GM12878 (cell line): Measurements from ENCODE around the gene CTSH. TPM values are rescaled to one million over a fixed set of nuclear protein-coding genes. Genes with fewer than 3 reads are reported as not detected.

Experiments
- ATAC-seq: fragments of 200-7000 bp; cut with Tn5 transposase; 3 replicates; pipeline ENCODE4 v1.9.1; 2020; ENCODE audit warnings: mild to moderate bottlenecking, moderate library complexity
- BruUV-seq: library from RNA; stranded (reverse); fragments of 400-500 nt; replicated peaks from 2 replicates; lab custom pipeline; 2021; lab: Mats Ljungman, UMichigan
- CTCF ChIA-PET: fragments of 300-600 bp; sonication (Branson Sonifier 250); formaldehyde crosslinking; extraction: SDS; loops from one replicate; lab custom pipeline; 2021; ENCODE audit warnings: inconsistent platforms; lab: Yijun Ruan, JAX
- POLR2A ChIA-PET: fragments of 350-600 bp; formaldehyde crosslinking; extraction: SDS; loops from one replicate; lab custom pipeline; 2021; ENCODE audit warnings: inconsistent platforms; lab: Charles Lee
- RAD21 ChIA-PET: fragments of 300-600 bp; sonication (Branson Sonifier 250); formaldehyde crosslinking; loops from one replicate; lab custom pipeline; 2023; ENCODE audit warnings: antibody characterized with exemption; ENCODE audit not compliant: unreplicated experiment; lab: Charles Lee
- SMC1A ChIA-PET: fragments of 300-600 bp; sonication (Branson Sonifier 250); formaldehyde crosslinking; loops from one replicate; lab custom pipeline; 2023; ENCODE audit not compliant: unreplicated experiment, uncharacterized antibody; lab: Charles Lee
- DNase-seq: peaks from one replicate; pipeline ENCODE4 v3.0.0-alpha.2; 2011; ENCODE audit warnings: low read depth, low spot score
- FAIRE-seq: peaks from 3 replicates; lab custom pipeline; 2011; peaks lifted over from hg19 to GRCh38; lab: Jason Lieb, UNC
- H2AFZ ChIP-seq: 2 replicates; pipeline ENCODE4 v1.6.0; 2011; ENCODE audit warnings: low read depth, low read length, control low read depth; ENCODE audit not compliant: control insufficient read depth
- H3K27ac ChIP-seq: 2 replicates; pipeline ENCODE4 v1.5.1; 2011; ENCODE audit warnings: control low read depth; ENCODE audit not compliant: control insufficient read depth, insufficient read depth
- H3K27me3 ChIP-seq, 2 experiments: replicated peaks in 1 of 2; 2 replicates each; pipeline versions ENCODE4 v1.6.0 to v1.6.1; 2011; ENCODE audit warnings: low read length in 1 of 2; ENCODE audit not compliant: control insufficient read depth in 2 of 2, insufficient read depth in 2 of 2
- H3K36me3 ChIP-seq, 2 experiments: 2 replicates each; pipeline ENCODE4 v1.5.1; 2011; ENCODE audit warnings: low read length in 1 of 2; ENCODE audit not compliant: control insufficient read depth in 2 of 2, insufficient read depth in 2 of 2
- H3K4me1 ChIP-seq: 2 replicates; pipeline ENCODE4 v1.6.1; 2011; ENCODE audit warnings: mild to moderate bottlenecking, low read length, moderate library complexity, mixed read lengths; ENCODE audit not compliant: control insufficient read depth, insufficient read depth
- H3K4me2 ChIP-seq: 2 replicates; pipeline ENCODE4 v1.6.0; 2011; ENCODE audit warnings: control low read depth; ENCODE audit not compliant: control insufficient read depth, insufficient read depth
- H3K4me3 ChIP-seq: fragments of 200-600 bp; sonication (generic); 2 replicates; pipeline ENCODE4 v1.5.1; 2016
- H3K79me2 ChIP-seq: 2 replicates; pipeline ENCODE4 v1.6.0; 2011; ENCODE audit warnings: low read length; ENCODE audit not compliant: control insufficient read depth, insufficient read depth
- H3K9ac ChIP-seq: 2 replicates; pipeline ENCODE4 v1.8.0; 2011; ENCODE audit warnings: low read length, control low read depth, mixed read lengths; ENCODE audit not compliant: control insufficient read depth, insufficient read depth
- H3K9me3 ChIP-seq: replicated peaks from 3 replicates; pipeline ENCODE4 v1.5.1; 2011; ENCODE audit warnings: mild to moderate bottlenecking, low read length; ENCODE audit not compliant: control insufficient read depth, insufficient read depth
- H4K20me1 ChIP-seq: 2 replicates; pipeline ENCODE4 v1.6.0; 2011; ENCODE audit not compliant: control insufficient read depth, insufficient read depth
- BHLHE40 ChIP-seq, 2 experiments: fragments of 450-650 bp in 1 of 2; IDR thresholded peaks; 2 replicates each; pipeline ENCODE4 v1.6.1; 2011 to 2017; ENCODE audit warnings: low read depth in 2 of 2, borderline replicate concordance in 1 of 2, improper control_type of control experiment in 1 of 2, low read length in 1 of 2, mild to moderate bottlenecking in 1 of 2
- EED ChIP-seq: sonication (generic); IDR thresholded peaks from 2 replicates; pipeline ENCODE4 v1.6.1; 2016; ENCODE audit warnings: antibody characterized with exemption, low read depth
- IRF3 ChIP-seq: fragments of 450-650 bp; IDR thresholded peaks from 2 replicates; pipeline ENCODE4 v1.6.1; 2014; ENCODE audit warnings: mild to moderate bottlenecking
- KAT2A ChIP-seq: conservative IDR thresholded peaks from 2 replicates; pipeline ENCODE4 v1.6.1; 2011; ENCODE audit warnings: low read depth, low read length; ENCODE audit not compliant: control insufficient read depth
- NKRF ChIP-seq: fragments of 450-650 bp; conservative IDR thresholded peaks from 2 replicates; pipeline ENCODE4 v1.6.1; 2017; ENCODE audit warnings: mild to moderate bottlenecking, moderate library complexity
- NR2C2 ChIP-seq: IDR thresholded peaks from 2 replicates; pipeline ENCODE4 v1.6.1; 2011; ENCODE audit warnings: borderline replicate concordance, low read depth; ENCODE audit not compliant: control insufficient read depth, insufficient read length
- PML ChIP-seq: IDR thresholded peaks from 2 replicates; pipeline ENCODE4 v1.6.1; 2012; ENCODE audit warnings: low read length, inconsistent platforms
- POLR2AphosphoS2 ChIP-seq: IDR thresholded peaks from 2 replicates; pipeline ENCODE4 v1.6.1; 2011; ENCODE audit warnings: low read depth, mild to moderate bottlenecking, low read length, improper control_type of control experiment, moderate library complexity
- RBBP5 ChIP-seq: fragments of 200-600 bp; sonication (generic); conservative IDR thresholded peaks from 2 replicates; pipeline ENCODE4 v1.6.1; 2016
- TCF3 ChIP-seq: IDR thresholded peaks from 2 replicates; pipeline ENCODE4 v1.6.1; 2012; ENCODE audit warnings: low read depth, mild to moderate bottlenecking, low read length, borderline replicate concordance; ENCODE audit not compliant: insufficient read depth
- USF1 ChIP-seq: IDR thresholded peaks from 2 replicates; pipeline ENCODE4 v1.6.1; 2011; ENCODE audit warnings: borderline replicate concordance, low read depth, mild to moderate bottlenecking, moderate library complexity, mixed read lengths, low read length; ENCODE audit not compliant: insufficient read depth; ENCODE audit errors: extremely low read length
- ZBTB40 ChIP-seq: fragments of 450-650 bp; IDR thresholded peaks from 2 replicates; pipeline ENCODE4 v1.6.1; 2016; ENCODE audit warnings: mild to moderate bottlenecking, moderate library complexity, borderline replicate concordance
- WGBS: methylation state at CpG from one replicate; pipeline ENCODE4 v1.1.6; 2016; ENCODE audit warnings: low lambda C conversion rate; ENCODE audit not compliant: insufficient replicate concordance, insufficient coverage; ENCODE audit errors: missing lambda C conversion rate; 5-methylcytosine and 5-hydroxymethylcytosine counted together
- in situ Hi-C: fragments of 300-500 bp; cut with MboI; formaldehyde crosslinking; loops from 9 replicates; pipeline ENCODE4 v1.14.3; 2018; ENCODE audit warnings: mixed read lengths
- intact Hi-C: fragments of 100-400 bp; cut with micrococcal nuclease; formaldehyde crosslinking; loops from one replicate; pipeline ENCODE4 v1.14.2; 2022; ENCODE audit not compliant: unreplicated experiment
- polyA plus RNA-seq, 11 experiments: library from polyadenylated mRNA; depleted of rRNA in 4 of 11; unstranded in 6 of 11; stranded (reverse) in 5 of 11; fragments of >200 nt; fragmentation: Nextera tagmentation in 4 of 11; fragmentation: Illumina TruSeq in 1 of 11; extraction: Ambion mirVana in 4 of 11; extraction: Trizol in 1 of 11; gene quantifications; 1 replicate in 1 of 11; 2 replicates in 10 of 11; pipeline versions ENCODE4 v1.2.1 to v1.2.3, GENCODE V29; 2011 to 2016; ENCODE audit warnings: inconsistent platforms in 2 of 11, missing spikeins in 2 of 11, low read depth in 1 of 11
- total RNA-seq, 4 experiments: library from RNA; depleted of rRNA in 3 of 4; stranded (reverse); fragments of >200 nt in 3 of 4; fragmentation: Illumina TruSeq in 1 of 4; extraction: Trizol in 1 of 4; gene quantifications; 2 replicates each; pipeline versions ENCODE4 v1.2.1 to v1.2.3, GENCODE V29; 2013 to 2021

Gene CTSH
- total and polyA plus RNA-seq, 10 of the 15 experiments (the other 5 are each of a cell fraction or from before 2014, with no cell fraction given): 30.2 to 1,212 (median 519) TPM

GRCh38 chr15:78880242-78880533 lies 64.7 kb downstream of the CTSH start (continued):
- TF ChIP-seq RBBP5: no peak
- TF ChIP-seq NKRF: no peak
- TF ChIP-seq POLR2AphosphoS2: no peak
- no peak for TF ChIP-seq TCF3

- peaks cover 98% of the 10 kb centered on the region for H3K79me2 ChIP-seq
- no peaks in the 10 kb centered on the region for H3K9me3 ChIP-seq
- H4K20me1 ChIP-seq: peaks cover 12% of the 10 kb centered on the region
- H3K27ac ChIP-seq: no peak overlapping the region
- no peaks in the 10 kb centered on the region for H3K27me3 ChIP-seq
- ChIA-PET SMC1A (interaction anchor here (0.6 to 1.7 kb wide), 11 partner anchors 8 to 153 kb away, joined by 3 to 14 read pairs (median 4); partner anchors contain the start of gene MORF4L1), POLR2A (interaction anchor here (0.5 to 5.3 kb wide), 7 partner anchors 12 to 121 kb away, joined by 3 to 21 read pairs (median 3); no protein-coding TSS in a partner anchor), CTCF (interaction anchor here (0.7 to 2.1 kb wide), 14 partner anchors 12 to 324 kb away, joined by 3 to 10 read pairs (median 4); no protein-coding TSS in a partner anchor), RAD21 (interaction anchor here (0.8 to 1.1 kb wide), 9 partner anchors 20 to 340 kb away, joined by 3 to 6 read pairs (median 3); partner anchors contain the start of gene PSMA4)
- FAIRE-seq (no peak), DNase-seq (no peak), ATAC-seq (no peak)
- peak overlapping the region; percentile 10; the same call in 1 of the 2 replicates for H3K4me3 ChIP-seq
- TF ChIP-seq NR2C2: no peak
- TF ChIP-seq PML: no peak
- TF ChIP-seq BHLHE40 (IDR thresholded peaks at IDR 0.05; ENCODE audit: borderline replicate concordance in 1 of 2, low read depth in 2 of 2, low read length in 1 of 2): peak in 1 of 2 experiments; percentile 10; a peak in 1 of 4 replicates
- TF ChIP-seq KAT2A: no peak
- TF ChIP-seq RBBP5: no peak
- no peak for TF ChIP-seq USF1
- no peak for TF ChIP-seq ZBTB40
- no peak for TF ChIP-seq EED
- TF ChIP-seq IRF3: no peak
- in situ Hi-C loops: no loop called here
- no TSS peak for BruUV-seq
- intact Hi-C loops: no loop called here
- no peak overlapping the region for H2AFZ ChIP-seq
- peaks cover 16% of the 10 kb centered on the region for H3K4me1 ChIP-seq
- peaks cover 1 to 30% of the 10 kb centered on the region in 2 experiments for H3K36me3 ChIP-seq
- 31% methylated on average over 6 of the region's 6 CpGs for WGBS
- H3K4me2 ChIP-seq: peak overlapping the region; percentile 50
- no peak overlapping the region for H3K9ac ChIP-seq
Observed at GRCh38 chr15:78879517-78880241, 65.2 kb downstream of the CTSH start.
